Liver (tissue), 9 donors: ENCODE data around the gene SLC35B1. TPM values are rescaled to one million over a fixed set of nuclear protein-coding genes. Genes with fewer than 3 reads are reported as not detected.

Experiments
- DNase-seq: peaks from one replicate; pipeline ENCODE4 v3.0.0-alpha.2; 2017; ENCODE audit warnings: low spot score
- H3K27ac ChIP-seq, 2 donors: one replicate each; pipeline ENCODE4 v1.7.0; 2013; ENCODE audit warnings: inconsistent platforms in 2 of 2, low read length in 2 of 2, control low read depth in 1 of 2, low read depth in 1 of 2, mild to moderate bottlenecking in 1 of 2
- H3K27me3 ChIP-seq, 4 donors: one replicate each; pipeline versions ENCODE4 v1.6.1 to v1.7.0; 2013; ENCODE audit warnings: low read length in 3 of 4, inconsistent platforms in 1 of 4, mild to moderate bottlenecking in 1 of 4, moderate library complexity in 1 of 4; ENCODE audit not compliant: control insufficient read depth in 4 of 4, insufficient read depth in 4 of 4
- H3K36me3 ChIP-seq, 4 donors: one replicate each; pipeline versions ENCODE4 v1.6.1 to v1.7.0; 2013; ENCODE audit warnings: low read length in 3 of 4, mild to moderate bottlenecking in 3 of 4, low read depth in 1 of 4, moderate library complexity in 1 of 4; ENCODE audit not compliant: control insufficient read depth in 4 of 4, insufficient read depth in 3 of 4
- H3K4me1 ChIP-seq, 4 donors: one replicate each; pipeline versions ENCODE4 v1.6.1 to v1.7.0; 2013; ENCODE audit warnings: low read length in 3 of 4, mild to moderate bottlenecking in 3 of 4, moderate library complexity in 1 of 4; ENCODE audit not compliant: control insufficient read depth in 4 of 4, insufficient read depth in 4 of 4
- H3K4me3 ChIP-seq, 3 donors: one replicate each; pipeline versions ENCODE4 v1.6.1 to v1.7.0; 2013; ENCODE audit warnings: low read length in 3 of 3, control low read depth in 1 of 3, low read depth in 1 of 3, mild to moderate bottlenecking in 1 of 3
- H3K9ac ChIP-seq, 2 donors: one replicate each; pipeline ENCODE4 v1.7.0; 2013; ENCODE audit warnings: low read length in 2 of 2, mild to moderate bottlenecking in 2 of 2, moderate library complexity in 2 of 2, control low read depth in 1 of 2, low read depth in 1 of 2
- H3K9me3 ChIP-seq, 4 donors: one replicate each; pipeline versions ENCODE4 v1.6.1 to v1.7.0; 2013; ENCODE audit warnings: low read length in 3 of 4; ENCODE audit not compliant: control insufficient read depth in 4 of 4
- EGR1 ChIP-seq, 2 donors: IDR thresholded peaks; 2 replicates each; pipeline ENCODE4 v1.6.1; 2016 to 2018; ENCODE audit warnings: antibody characterized with exemption in 2 of 2, low read depth in 2 of 2
- GABPA ChIP-seq, 2 donors: IDR thresholded peaks in 1 of 2; conservative IDR thresholded peaks in 1 of 2; 2 replicates each; pipeline ENCODE4 v1.6.1; 2016; ENCODE audit warnings: antibody characterized with exemption in 2 of 2, mild to moderate bottlenecking in 1 of 2, moderate library complexity in 1 of 2
- HNF4A ChIP-seq, 2 donors: conservative IDR thresholded peaks; 2 replicates each; pipeline ENCODE4 v1.6.1; 2016; ENCODE audit warnings: antibody characterized with exemption in 2 of 2, mild to moderate bottlenecking in 2 of 2
- HNF4G ChIP-seq: IDR thresholded peaks from 2 replicates; pipeline ENCODE4 v1.6.1; 2016; ENCODE audit warnings: antibody characterized with exemption
- JUND ChIP-seq, 2 donors: IDR thresholded peaks; 2 replicates each; pipeline ENCODE4 v1.6.1; 2016; ENCODE audit warnings: antibody characterized with exemption in 2 of 2
- NR2F2 ChIP-seq: IDR thresholded peaks from 2 replicates; pipeline ENCODE4 v1.6.1; 2016; ENCODE audit warnings: antibody characterized with exemption
- RAD21 ChIP-seq, 2 donors: IDR thresholded peaks; 2 replicates each; pipeline ENCODE4 v1.6.1; 2016; ENCODE audit warnings: antibody characterized with exemption in 2 of 2, mild to moderate bottlenecking in 2 of 2
- SP1 ChIP-seq: IDR thresholded peaks from 2 replicates; pipeline ENCODE4 v1.6.1; 2018; ENCODE audit warnings: antibody characterized with exemption, mild to moderate bottlenecking
- YY1 ChIP-seq: IDR thresholded peaks from 2 replicates; pipeline ENCODE4 v1.6.1; 2016; ENCODE audit warnings: antibody characterized with exemption, mild to moderate bottlenecking
- WGBS: extraction: QIAGEN DNeasy Blood & Tissue Kit; methylation state at CpG from one replicate; pipeline ENCODE4 v1.1.7; 2013; 5-methylcytosine and 5-hydroxymethylcytosine counted together
- polyA plus RNA-seq, 2 donors: library from polyadenylated mRNA; stranded (reverse) in 1 of 2; unstranded in 1 of 2; fragments of 200-250 nt in 1 of 2; fragments of >200 nt in 1 of 2; fragmentation: Nextera tagmentation in 1 of 2; extraction: Ambion mirVana in 1 of 2; gene quantifications; one replicate each; pipeline versions ENCODE4 v1.2.1 to v1.2.3, GENCODE V29; 2013 to 2015
- total RNA-seq, 2 donors: library from RNA; depleted of rRNA; stranded (reverse); fragments of >200 nt; gene quantifications; one replicate each; pipeline ENCODE4 v1.2.3, GENCODE V29; 2014
- TF ChIP-seq, protein P1 (sequence below): fragments of 150-350 bp; IDR thresholded peaks from 2 replicates; pipeline ENCODE4 v1.5.1; 2017; ENCODE audit warnings: improper control_type of control experiment, low read depth, low read length; ENCODE audit not compliant: missing input control
- TF ChIP-seq, protein P2 (sequence below): IDR thresholded peaks from 2 replicates; pipeline ENCODE4 v1.6.1; 2016; ENCODE audit warnings: antibody characterized with exemption
- donor health status: healthy.
- donor health status: healthy.
- donor health status: healthy.
- donor health status: healthy.
- donor health status: healthy.

SLC35B1 gene
- total and polyA plus RNA-seq, 4 donors = 29.8 to 90.1 (median 76.8) TPM

DNA sequence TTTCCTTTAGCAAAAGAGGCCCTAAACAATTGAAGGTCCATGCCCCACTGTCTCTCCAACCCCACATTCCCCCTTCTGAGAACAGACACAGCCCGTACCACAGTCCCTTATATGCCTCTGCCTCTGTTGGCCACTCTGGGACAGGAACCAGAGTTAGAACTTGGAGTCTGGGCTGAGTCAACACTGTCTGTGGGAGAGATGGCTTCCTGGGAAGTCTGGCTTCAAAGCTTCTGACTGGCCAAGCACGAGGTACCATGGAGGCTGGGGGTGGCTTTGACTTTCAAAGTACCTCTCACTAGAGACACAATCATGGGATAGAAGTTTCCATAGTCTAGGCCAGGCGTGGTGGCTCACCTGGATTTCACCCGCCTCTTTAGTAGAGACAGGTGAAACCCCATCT lies 15.0 kb downstream of the SLC35B1 start:
- 86% methylated on average over 4 of the region's 4 CpGs for WGBS
- Histone ChIP-seq H3K9ac (no peak overlapping the region), H3K27me3 (no peaks in the 10 kb centered on the region), H3K4me1 (peaks cover 0 to 8% (median 7%) of the 10 kb centered on the region in 4 donors), H3K9me3 (no peaks in the 10 kb centered on the region), H3K36me3 (no peaks in the 10 kb centered on the region), H3K4me3 (no peak overlapping the region), H3K27ac (no peak overlapping the region)
- no peak for DNase-seq
- TF ChIP-seq, protein P1, sequence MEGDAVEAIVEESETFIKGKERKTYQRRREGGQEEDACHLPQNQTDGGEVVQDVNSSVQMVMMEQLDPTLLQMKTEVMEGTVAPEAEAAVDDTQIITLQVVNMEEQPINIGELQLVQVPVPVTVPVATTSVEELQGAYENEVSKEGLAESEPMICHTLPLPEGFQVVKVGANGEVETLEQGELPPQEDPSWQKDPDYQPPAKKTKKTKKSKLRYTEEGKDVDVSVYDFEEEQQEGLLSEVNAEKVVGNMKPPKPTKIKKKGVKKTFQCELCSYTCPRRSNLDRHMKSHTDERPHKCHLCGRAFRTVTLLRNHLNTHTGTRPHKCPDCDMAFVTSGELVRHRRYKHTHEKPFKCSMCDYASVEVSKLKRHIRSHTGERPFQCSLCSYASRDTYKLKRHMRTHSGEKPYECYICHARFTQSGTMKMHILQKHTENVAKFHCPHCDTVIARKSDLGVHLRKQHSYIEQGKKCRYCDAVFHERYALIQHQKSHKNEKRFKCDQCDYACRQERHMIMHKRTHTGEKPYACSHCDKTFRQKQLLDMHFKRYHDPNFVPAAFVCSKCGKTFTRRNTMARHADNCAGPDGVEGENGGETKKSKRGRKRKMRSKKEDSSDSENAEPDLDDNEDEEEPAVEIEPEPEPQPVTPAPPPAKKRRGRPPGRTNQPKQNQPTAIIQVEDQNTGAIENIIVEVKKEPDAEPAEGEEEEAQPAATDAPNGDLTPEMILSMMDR = no peak
- TF ChIP-seq GABPA (IDR thresholded peaks at IDR 0.05 in 1 of 2, conservative IDR thresholded peaks at IDR 0.05 in 1 of 2) = no peak

DNA sequence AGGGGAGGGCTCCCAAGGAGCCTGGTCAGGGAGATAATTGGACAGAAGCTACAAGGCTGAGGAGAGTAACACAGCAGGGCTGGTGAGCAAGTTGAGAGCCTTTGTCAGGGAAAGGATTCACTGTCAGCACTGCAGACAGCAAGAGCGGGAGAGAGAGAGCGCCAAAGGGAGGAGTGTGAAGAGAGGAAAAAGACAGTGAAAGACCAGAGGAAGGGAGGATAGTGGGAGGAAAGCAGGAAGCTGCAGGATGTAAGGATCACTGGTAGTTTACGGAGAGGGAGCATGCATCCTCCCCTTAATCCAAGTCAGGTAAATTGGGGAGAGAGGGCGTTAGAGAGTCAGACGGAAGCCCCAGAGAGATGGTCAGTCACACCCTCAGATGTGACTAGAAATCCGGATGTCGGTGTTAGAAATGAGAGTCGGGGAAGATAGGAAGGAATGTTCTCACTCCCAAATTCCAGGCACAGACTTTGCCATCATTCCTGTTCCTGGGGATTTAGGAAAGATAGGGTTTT lies 16.0 kb downstream of the SLC35B1 start:
- no peak overlapping the region for H3K27ac ChIP-seq
- no peaks in the 10 kb centered on the region for H3K9me3 ChIP-seq
- WGBS = 52% methylated on average over 8 of the region's 8 CpGs
- H3K4me3 ChIP-seq = no peak overlapping the region
- no peaks in the 10 kb centered on the region for H3K27me3 ChIP-seq
- DNase-seq = no peak
- H3K9ac ChIP-seq = no peak overlapping the region
- no peaks in the 10 kb centered on the region for H3K36me3 ChIP-seq
- peaks cover 0 to 8% (median 7%) of the 10 kb centered on the region in 4 donors for H3K4me1 ChIP-seq
- TF ChIP-seq, protein P2, sequence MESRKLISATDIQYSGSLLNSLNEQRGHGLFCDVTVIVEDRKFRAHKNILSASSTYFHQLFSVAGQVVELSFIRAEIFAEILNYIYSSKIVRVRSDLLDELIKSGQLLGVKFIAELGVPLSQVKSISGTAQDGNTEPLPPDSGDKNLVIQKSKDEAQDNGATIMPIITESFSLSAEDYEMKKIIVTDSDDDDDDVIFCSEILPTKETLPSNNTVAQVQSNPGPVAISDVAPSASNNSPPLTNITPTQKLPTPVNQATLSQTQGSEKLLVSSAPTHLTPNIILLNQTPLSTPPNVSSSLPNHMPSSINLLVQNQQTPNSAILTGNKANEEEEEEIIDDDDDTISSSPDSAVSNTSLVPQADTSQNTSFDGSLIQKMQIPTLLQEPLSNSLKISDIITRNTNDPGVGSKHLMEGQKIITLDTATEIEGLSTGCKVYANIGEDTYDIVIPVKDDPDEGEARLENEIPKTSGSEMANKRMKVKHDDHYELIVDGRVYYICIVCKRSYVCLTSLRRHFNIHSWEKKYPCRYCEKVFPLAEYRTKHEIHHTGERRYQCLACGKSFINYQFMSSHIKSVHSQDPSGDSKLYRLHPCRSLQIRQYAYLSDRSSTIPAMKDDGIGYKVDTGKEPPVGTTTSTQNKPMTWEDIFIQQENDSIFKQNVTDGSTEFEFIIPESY = no peak
- TF ChIP-seq YY1 (no peak), SP1 (no peak), EGR1 (IDR thresholded peaks at IDR 0.05; ENCODE audit: low read depth in 2 of 2) (no peak)

DNA sequence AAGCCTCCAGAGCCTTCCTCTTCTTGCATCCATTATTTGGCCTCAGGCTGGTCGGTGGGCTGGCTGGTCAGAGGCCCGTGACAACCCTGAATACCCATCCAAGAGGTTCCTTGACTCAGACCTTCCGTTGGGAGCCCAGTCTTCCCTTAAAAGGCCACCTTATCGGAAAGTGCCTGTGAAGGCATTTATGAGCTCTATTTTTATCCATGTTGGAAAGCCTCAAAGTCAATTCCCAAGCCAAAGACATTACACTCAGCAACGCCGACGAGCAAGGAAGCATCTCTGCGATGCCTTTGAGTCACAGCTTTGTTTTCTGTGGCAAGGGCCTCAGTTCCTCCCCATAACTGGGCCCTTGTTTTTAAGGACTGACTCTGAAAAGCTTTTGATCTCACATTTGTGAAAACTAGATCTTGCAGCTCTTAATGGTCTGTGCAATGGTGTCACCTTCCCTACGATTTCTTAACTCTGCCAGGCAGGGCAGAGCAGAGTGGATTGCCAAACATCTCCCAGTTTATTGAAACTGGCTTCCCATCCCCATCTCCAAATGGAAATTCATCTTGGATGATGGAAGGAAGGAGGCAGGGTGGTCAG lies 16.6 kb downstream of the SLC35B1 start:
- no peaks in the 10 kb centered on the region for H3K36me3 ChIP-seq
- 80% methylated on average over 9 of the region's 9 CpGs for WGBS
- no peaks in the 10 kb centered on the region for H3K9me3 ChIP-seq
- TF ChIP-seq RAD21 (IDR thresholded peaks at IDR 0.05) (peak in 1 of 2 donors; percentile 4), HNF4A (conservative IDR thresholded peaks at IDR 0.05) (no peak)
- peaks cover 0 to 8% (median 7%) of the 10 kb centered on the region in 4 donors for H3K4me1 ChIP-seq
- no peak overlapping the region for H3K4me3 ChIP-seq
- H3K9ac ChIP-seq = no peak overlapping the region
- no peaks in the 10 kb centered on the region for H3K27me3 ChIP-seq
- no peak for DNase-seq
- no peak overlapping the region for H3K27ac ChIP-seq

DNA sequence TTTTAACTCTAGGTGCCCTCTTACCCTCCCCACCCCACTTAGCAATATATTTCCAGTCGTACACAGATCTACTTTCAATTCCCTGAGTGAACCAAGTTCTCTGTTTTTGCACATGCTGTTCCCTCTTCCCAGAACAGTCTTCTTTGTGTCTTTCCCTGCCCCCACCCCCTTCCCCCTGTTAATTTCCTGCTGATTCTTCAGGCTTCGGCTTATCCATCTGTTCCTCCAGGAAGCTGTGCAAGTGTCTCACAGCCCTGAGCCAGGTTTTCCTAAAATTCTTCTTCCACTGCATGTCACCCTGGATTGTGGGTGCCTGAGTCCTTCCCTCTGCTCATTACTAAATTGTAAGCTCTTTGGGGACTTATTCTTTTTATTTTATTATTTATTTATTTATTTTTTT lies 17.5 kb downstream of the SLC35B1 start:
- 68% methylated on average over 2 of the region's 2 CpGs for WGBS
- no peak overlapping the region for H3K9ac ChIP-seq
- no peaks in the 10 kb centered on the region for H3K27me3 ChIP-seq
- no peak for TF ChIP-seq GABPA (IDR thresholded peaks at IDR 0.05 in 1 of 2, conservative IDR thresholded peaks at IDR 0.05 in 1 of 2)
- TF ChIP-seq JUND (IDR thresholded peaks at IDR 0.05) = no peak
- TF ChIP-seq YY1 = no peak
- TF ChIP-seq NR2F2 = no peak
- no peak for TF ChIP-seq HNF4G
- no peak for DNase-seq
- no peaks in the 10 kb centered on the region for H3K9me3 ChIP-seq
- no peak overlapping the region for H3K4me3 ChIP-seq
- H3K27ac ChIP-seq = no peak overlapping the region
- H3K36me3 ChIP-seq = no peaks in the 10 kb centered on the region
- H3K4me1 ChIP-seq = peaks cover 0 to 6% (median 5%) of the 10 kb centered on the region in 4 donors
